GM18951 (cell line): Measurements from ENCODE around the gene PDE4C.

ENCODE experiments used
- POLR2A ChIP-seq: IDR thresholded peaks from 4 replicates; pipeline ENCODE4 v1.6.1; 2011; ENCODE audit warnings: mild to moderate bottlenecking; ENCODE audit not compliant: insufficient read length, insufficient read depth; ENCODE audit errors: extremely low read depth
- in situ Hi-C: fragments of 300-500 bp; cut with MboI; formaldehyde crosslinking; loops from one replicate; pipeline ENCODE4 v1.12.0; 2022; ENCODE audit warnings: low sequenced_read_pairs, mixed read lengths, inconsistent platforms; ENCODE audit not compliant: unreplicated experiment

The PDE4C gene

GRCh38 chr19:18245297-18245696 is 19.1 kb upstream of the PDE4C start:
- no peak for TF ChIP-seq POLR2A
- in situ Hi-C loops, result no loop called here

DNA sequence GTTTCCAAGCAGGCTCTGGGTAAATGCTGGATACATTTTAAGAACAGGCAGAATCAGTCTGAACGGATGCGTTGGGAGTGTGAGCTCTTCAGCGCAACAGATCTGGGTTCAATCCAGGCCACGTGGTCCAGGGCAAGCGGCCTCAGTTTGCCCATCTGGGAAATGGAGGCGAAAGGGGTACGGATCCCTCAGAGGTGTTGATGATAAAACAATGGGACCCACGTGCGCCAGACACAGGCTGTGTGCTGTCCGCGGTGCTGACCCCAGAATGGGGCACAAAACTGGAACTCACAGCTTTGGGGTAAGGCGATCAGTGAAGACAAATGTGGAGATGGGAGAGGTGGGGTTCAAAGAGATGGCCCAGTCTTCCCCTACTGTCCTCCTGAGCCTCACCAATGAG is 13.1 kb upstream of the PDE4C start:
- in situ Hi-C loops, result no loop called here
- no peak for TF ChIP-seq POLR2A

DNA sequence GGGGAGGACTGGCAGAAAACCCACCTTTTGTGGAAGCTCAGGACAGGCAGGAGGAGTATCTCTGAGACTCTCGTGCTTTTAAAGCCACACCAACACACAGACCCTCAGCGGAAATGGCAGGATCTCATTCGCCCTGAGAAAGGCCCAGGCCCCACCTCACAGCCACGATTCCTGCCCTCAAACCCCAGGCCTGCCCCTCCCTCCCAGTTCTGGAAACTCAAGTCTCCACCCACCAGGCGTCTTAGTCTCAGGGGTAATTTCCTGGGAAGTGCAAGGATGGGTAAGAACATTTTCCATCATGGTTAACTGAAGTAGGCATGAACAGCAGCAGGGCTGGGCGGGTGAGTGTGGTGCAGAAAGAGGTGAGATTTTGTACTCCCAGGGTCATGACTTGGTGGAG is 8.0 kb upstream of the PDE4C start:
- no peak for TF ChIP-seq POLR2A
- in situ Hi-C loops, result no loop called here

DNA sequence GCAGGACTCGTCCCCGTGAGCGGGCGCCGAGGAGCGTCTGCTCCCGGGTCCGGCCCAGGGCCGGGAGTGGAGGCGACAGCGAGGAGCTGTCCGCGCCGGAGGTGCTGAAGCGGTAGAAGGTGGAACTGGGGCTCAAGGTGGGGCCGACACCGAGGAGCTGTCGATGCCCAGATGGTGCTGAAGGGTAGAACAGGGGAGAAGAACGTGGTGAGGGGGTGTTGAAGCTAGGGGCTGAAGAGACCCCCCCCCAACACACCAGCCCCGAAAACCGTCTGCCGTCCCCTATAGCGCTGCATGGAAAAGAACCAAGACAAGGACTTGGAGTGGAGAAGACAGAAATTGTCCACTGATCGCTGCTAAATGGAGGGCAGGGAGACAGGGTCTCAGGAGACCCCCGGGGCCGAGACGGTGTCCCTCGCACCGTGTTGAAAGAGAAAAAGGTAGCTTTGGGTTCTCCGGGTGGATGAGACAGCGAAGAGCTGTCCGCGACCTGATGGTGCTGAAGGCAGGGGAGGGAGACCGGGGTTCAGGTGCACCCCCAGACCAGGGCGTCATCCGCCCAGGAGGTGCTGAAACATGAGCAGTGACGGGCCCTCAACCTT is 7.1 kb upstream of the PDE4C start:
- in situ Hi-C loops, result no loop called here

DNA sequence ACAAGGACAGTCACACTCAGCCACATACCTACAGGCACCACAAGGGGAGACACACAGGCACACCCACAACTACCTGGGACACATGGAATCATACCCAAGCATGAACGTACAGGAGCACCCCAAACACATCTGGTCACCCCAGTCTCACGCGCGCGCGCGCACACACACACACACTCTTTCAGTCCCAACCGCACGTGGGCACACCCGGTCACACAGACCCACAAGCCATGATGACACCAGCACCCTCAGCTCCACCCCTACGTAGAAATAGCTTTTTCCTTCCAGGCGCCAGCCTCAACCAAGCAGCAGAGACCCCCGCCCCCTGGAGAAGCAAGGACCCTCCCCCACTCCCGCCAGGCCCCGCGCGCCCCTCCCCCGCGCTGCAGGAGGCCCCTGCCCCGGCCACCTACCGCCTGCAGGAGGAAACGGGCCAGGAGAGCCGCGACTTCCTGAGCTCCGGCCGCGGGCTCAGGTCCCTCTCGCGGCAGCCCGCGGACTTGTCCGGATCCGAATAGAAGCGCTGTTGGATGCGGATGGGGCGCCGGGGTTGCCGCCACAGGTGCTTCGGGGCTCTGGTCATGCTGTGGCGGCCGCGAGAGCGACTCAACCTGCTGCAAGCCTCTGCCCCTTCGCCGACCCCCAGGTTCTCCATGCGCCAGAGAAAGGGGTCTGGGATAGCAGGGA is 6.4 kb upstream of the PDE4C start:
- TF ChIP-seq POLR2A, result no peak
- in situ Hi-C loops, result no loop called here

More for the DNA sequence above, 7.1 kb upstream of the PDE4C start:
- TF ChIP-seq POLR2A, result no peak

DNA sequence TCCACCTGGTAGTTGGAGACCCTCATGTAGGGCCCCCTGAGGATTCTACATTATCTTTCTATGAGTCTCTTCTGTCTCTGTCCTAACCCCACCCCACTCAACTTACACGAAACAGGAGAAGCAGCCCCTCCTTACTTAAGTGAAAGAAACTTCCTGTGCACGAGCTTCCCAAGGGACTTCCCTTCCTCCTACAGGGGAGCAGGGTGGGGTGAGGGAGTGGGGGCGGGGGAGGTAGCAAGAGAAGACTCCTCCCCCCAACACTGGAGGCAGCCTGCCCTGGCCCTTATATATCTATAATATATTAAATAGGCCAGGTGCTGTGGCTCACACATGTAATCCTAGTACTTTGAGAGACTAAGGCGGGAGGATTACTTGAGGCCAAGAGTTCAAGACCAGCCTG is 5.5 kb upstream of the PDE4C start:
- TF ChIP-seq POLR2A, result no peak
- in situ Hi-C loops, result no loop called here

GRCh38 chr19:18230941-18231734 is 4.9 kb upstream of the PDE4C start:
- TF ChIP-seq POLR2A, result no peak
- in situ Hi-C loops, result no loop called here

DNA sequence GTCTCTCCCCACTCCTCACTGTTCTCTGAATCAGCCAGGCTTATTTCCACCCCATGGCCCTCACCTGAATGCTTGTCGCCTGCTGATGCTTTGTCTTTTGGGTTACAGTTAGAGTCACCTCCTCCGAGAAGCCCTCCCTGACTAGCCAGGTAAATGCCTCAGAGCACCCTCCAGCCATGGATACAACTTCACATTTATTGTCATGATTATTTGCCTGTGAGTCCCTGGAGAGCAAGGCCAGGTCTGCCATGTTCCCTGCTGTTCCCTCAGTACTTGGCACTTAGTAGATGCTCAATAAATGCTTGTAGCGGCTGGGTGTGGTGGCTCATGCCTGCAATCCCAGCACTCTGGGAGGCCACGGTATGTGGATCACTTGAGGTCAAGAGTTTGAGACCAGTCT is 3.7 kb upstream of the PDE4C start:
- no peak for TF ChIP-seq POLR2A
- in situ Hi-C loops, result no loop called here

GRCh38 chr19:18229474-18229873 is 3.2 kb upstream of the PDE4C start:
- no peak for TF ChIP-seq POLR2A
- in situ Hi-C loops, result no loop called here

DNA sequence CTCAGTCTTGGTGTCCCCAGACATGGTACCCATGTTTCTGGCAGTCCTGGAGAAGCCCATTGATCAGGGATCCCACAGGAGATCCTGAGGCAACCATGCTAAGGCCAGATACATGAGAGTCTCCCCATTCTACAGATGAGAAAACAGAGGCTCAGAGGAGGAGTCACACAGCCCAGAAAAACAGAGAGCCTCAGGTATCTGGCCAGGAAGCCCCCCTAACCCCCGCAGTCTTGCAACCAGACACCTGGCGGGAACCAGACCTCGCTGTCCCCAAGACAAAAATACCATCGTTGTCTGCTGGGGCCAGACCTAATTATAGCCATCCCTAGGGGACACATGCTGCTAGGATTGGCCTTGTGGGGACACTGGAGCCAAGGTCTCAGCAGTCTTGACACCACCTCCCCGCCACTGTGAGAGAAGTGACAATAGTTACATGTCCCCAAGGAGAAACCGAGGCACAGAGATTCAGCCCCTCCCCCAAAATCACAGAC is 1.6 kb upstream of the PDE4C start:
- in situ Hi-C loops, result no loop called here
- no peak for TF ChIP-seq POLR2A

DNA sequence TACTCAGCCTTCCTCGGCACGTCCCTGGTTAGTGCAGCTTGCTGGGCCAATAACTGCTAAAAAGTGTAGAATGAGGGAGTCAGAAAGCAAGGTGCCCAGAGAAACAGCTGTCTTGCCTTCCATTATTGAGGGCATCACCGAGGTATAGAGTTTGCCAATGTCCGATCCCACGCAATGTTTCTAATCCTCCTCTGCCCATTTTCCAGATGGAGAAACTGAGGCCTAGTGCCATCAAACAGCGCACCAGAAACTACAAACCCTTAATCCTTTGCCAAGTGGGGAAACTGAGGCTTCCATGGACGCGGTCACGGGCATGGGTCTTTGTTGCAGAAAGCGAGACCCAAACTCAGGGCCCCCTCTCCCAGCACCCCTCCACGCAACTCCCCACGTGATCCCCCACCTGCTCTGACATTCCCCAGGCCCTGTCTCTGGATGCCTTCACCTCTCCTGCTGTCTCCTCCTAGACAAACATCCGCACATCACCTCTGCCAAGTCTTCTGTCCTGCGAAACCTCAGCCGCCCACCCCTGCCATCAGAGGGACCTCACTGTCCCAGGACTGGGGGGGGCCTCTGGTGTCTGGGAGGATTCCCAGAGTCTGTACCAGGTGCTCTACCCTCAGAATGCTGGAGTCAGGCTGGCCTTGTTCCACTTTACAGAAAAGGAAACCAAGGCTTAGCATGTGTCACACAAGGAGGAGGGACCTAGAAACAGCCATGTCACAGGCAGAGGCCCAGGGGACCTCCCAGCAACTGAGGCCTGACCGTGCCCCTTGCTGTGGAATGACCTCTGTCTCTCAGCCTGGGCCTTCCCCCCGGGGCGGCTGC is 930 bp upstream of the PDE4C start:
- no peak for TF ChIP-seq POLR2A
- in situ Hi-C loops, result no loop called here

- in situ Hi-C loops, result no loop called here
Measured at GRCh38 chr19:18225355-18225701, 910 bp downstream of the PDE4C start.

More at GRCh38 chr19:18225355-18225701, 910 bp downstream of the PDE4C start:
- no peak for TF ChIP-seq POLR2A
